A673 (cell line): ENCODE measurements around the gene VANGL2. TPM values are rescaled to one million over a fixed set of nuclear protein-coding genes. Genes with fewer than 3 reads are reported as not detected.

ENCODE experiments used
- BruUV-seq: library from RNA; stranded (reverse); fragments of 400-500 nt; replicated peaks from 2 replicates; lab custom pipeline; 2021; lab: Mats Ljungman, UMichigan
- CTCF ChIA-PET: fragments of 300-600 bp; sonication (Branson Sonifier 250); formaldehyde crosslinking; loops from one replicate; lab custom pipeline; 2022; ENCODE audit warnings: antibody characterized with exemption; lab: Charles Lee
- POLR2A ChIA-PET: fragments of 300-600 bp; sonication (Branson Sonifier 250); formaldehyde crosslinking; loops from one replicate; lab custom pipeline; 2022; ENCODE audit warnings: antibody characterized with exemption; ENCODE audit not compliant: low non-redundant PET; lab: Charles Lee
- DNase-seq: peaks from one replicate; pipeline ENCODE4 v3.0.0-alpha.2; 2015; ENCODE audit warnings: low spot score
- H3K27ac ChIP-seq: fragments of 200-600 bp; sonication (generic); 2 replicates; pipeline ENCODE4 v1.5.1; 2016; ENCODE audit warnings: mixed run types, low read depth, mild to moderate bottlenecking, mixed read lengths, antibody characterized with exemption, low read length; ENCODE audit not compliant: poor library complexity, severe bottlenecking
- H3K27me3 ChIP-seq: fragments of 200-600 bp; sonication (generic); replicated peaks from 2 replicates; pipeline ENCODE4 v1.6.1; 2017; ENCODE audit warnings: mixed run types, low read depth, mild to moderate bottlenecking, mixed read lengths, antibody characterized with exemption, low read length; ENCODE audit not compliant: insufficient read depth, poor library complexity
- H3K36me3 ChIP-seq: fragments of 200-600 bp; sonication (generic); 2 replicates; pipeline ENCODE4 v1.6.1; 2016; ENCODE audit warnings: mixed run types, mild to moderate bottlenecking, mixed read lengths, antibody characterized with exemption, low read length; ENCODE audit not compliant: insufficient read depth, poor library complexity, severe bottlenecking
- H3K4me1 ChIP-seq: fragments of 200-600 bp; sonication (generic); 2 replicates; pipeline ENCODE4 v1.6.1; 2017; ENCODE audit warnings: mixed run types, mild to moderate bottlenecking, mixed read lengths, antibody characterized with exemption, low read length; ENCODE audit not compliant: insufficient read depth, poor library complexity, severe bottlenecking
- H3K4me3 ChIP-seq: fragments of 200-600 bp; sonication (generic); 2 replicates; pipeline ENCODE4 v1.5.1; 2016; ENCODE audit warnings: low read depth, mixed run types, mild to moderate bottlenecking, mixed read lengths, low read length; ENCODE audit not compliant: poor library complexity, severe bottlenecking
- H3K9me3 ChIP-seq: fragments of 200-600 bp; sonication (generic); 2 replicates; pipeline ENCODE4 v1.6.1; 2016; ENCODE audit warnings: mixed run types, low read depth, mild to moderate bottlenecking, mixed read lengths, antibody characterized with exemption, low read length; ENCODE audit not compliant: poor library complexity, severe bottlenecking
- EZH2 ChIP-seq: fragments of 200-600 bp; sonication (generic); IDR thresholded peaks from 2 replicates; pipeline ENCODE4 v1.6.1; 2017; ENCODE audit warnings: borderline replicate concordance, low read depth, mild to moderate bottlenecking, mixed read lengths, antibody characterized with exemption, low read length; ENCODE audit not compliant: poor library complexity, severe bottlenecking
- intact Hi-C: fragments of 100-400 bp; cut with micrococcal nuclease; formaldehyde crosslinking; loops from one replicate; pipeline ENCODE4 v1.10.0; 2022; ENCODE audit not compliant: unreplicated experiment
- total RNA-seq: library from RNA; stranded (reverse); gene quantifications from 2 replicates; pipeline ENCODE4 v1.2.3, GENCODE V29; 2021
- TF ChIP-seq, protein P1 (sequence below): fragments of 300-800, 200-600 bp; sonication (generic); conservative IDR thresholded peaks from 2 replicates; pipeline ENCODE4 v1.5.1; 2017; ENCODE audit warnings: low read depth, mild to moderate bottlenecking, antibody characterized with exemption, low read length, moderate library complexity, mixed read lengths

VANGL2 gene
- total RNA-seq, 1 experiment from 2014 or later, result 20.9 TPM

GRCh38 chr1:160366731-160367515 is 33.4 kb upstream of the VANGL2 start, which contains the start of gene NHLH1:
NHLH1 (plus strand) TSS chr1:160367071; CDS start chr1:160370732, 3,661 bp downstream.
- POLR2A ChIA-PET, result interaction anchor here (0.6 kb wide), 1 partner anchor 132 kb away, joined by 3 read pairs; no protein-coding TSS in a partner anchor
- Histone ChIP-seq H3K4me1 (peaks cover 15% of the 10 kb centered on the region), H3K27me3 (no peaks in the 10 kb centered on the region), H3K4me3 (no peak within 1 kb of the TSS), H3K36me3 (no peaks in the 10 kb centered on the region), H3K27ac (peak within 1 kb of the TSS; percentile 19), H3K9me3 (no peaks in the 10 kb centered on the region)
- DNase-seq, result peak; percentile 58
- intact Hi-C loops, result no loop called here
- CTCF ChIA-PET, result no interaction called here
- TF ChIP-seq, protein P1, sequence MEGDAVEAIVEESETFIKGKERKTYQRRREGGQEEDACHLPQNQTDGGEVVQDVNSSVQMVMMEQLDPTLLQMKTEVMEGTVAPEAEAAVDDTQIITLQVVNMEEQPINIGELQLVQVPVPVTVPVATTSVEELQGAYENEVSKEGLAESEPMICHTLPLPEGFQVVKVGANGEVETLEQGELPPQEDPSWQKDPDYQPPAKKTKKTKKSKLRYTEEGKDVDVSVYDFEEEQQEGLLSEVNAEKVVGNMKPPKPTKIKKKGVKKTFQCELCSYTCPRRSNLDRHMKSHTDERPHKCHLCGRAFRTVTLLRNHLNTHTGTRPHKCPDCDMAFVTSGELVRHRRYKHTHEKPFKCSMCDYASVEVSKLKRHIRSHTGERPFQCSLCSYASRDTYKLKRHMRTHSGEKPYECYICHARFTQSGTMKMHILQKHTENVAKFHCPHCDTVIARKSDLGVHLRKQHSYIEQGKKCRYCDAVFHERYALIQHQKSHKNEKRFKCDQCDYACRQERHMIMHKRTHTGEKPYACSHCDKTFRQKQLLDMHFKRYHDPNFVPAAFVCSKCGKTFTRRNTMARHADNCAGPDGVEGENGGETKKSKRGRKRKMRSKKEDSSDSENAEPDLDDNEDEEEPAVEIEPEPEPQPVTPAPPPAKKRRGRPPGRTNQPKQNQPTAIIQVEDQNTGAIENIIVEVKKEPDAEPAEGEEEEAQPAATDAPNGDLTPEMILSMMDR, result no peak
- TF ChIP-seq EZH2, result no peak
- BruUV-seq, result no TSS peak

DNA sequence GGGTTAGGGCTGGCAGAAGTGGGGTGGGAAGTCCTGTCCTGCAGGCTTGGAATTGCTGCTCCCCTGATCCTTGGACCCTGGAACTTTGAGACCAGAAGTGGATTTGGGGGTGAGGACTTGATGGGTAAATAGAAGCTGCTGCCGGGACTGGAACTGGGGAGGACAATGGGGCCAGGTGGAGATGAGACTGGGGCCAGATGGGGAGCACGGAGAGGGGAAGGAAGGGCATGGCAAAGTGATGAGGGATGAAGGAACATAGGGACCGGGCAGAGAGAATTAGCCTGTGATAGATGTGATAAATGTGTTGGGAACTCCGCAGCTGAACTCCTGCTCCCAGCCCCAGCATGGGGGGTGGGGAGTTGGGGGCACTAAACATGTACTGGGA is 32.9 kb upstream of the VANGL2 start:
- Histone ChIP-seq H3K36me3 (no peaks in the 10 kb centered on the region), H3K9me3 (no peaks in the 10 kb centered on the region), H3K4me3 (no peak overlapping the region), H3K27ac (no peak overlapping the region), H3K4me1 (peaks cover 9% of the 10 kb centered on the region), H3K27me3 (no peaks in the 10 kb centered on the region)
- BruUV-seq, result no TSS peak
- intact Hi-C loops, result no loop called here
- TF ChIP-seq, protein P1, result no peak
- TF ChIP-seq EZH2, result no peak
- ChIA-PET POLR2A (no interaction called here), CTCF (no interaction called here)
- no peak for DNase-seq

- no peaks in the 10 kb centered on the region for H3K27me3 ChIP-seq
- H3K9me3 ChIP-seq, result no peaks in the 10 kb centered on the region
- BruUV-seq, result no TSS peak
- POLR2A ChIA-PET, result interaction anchor here (0.5 kb wide), 1 partner anchor 462 kb away, joined by 5 read pairs; no protein-coding TSS in a partner anchor
- intact Hi-C loops, result no loop called here
- H3K27ac ChIP-seq, result no peak overlapping the region
- no peaks in the 10 kb centered on the region for H3K36me3 ChIP-seq
- TF ChIP-seq EZH2, result no peak
- TF ChIP-seq, protein P1, result no peak
- DNase-seq, result no peak
- peaks cover 7% of the 10 kb centered on the region for H3K4me1 ChIP-seq
- no peak overlapping the region for H3K4me3 ChIP-seq
- CTCF ChIA-PET, result no interaction called here
Measured at GRCh38 chr1:160367934-160368923, 32.1 kb upstream of the VANGL2 start.
